HG02798 (cell line): ENCODE results near the gene SFSWAP.
"Not testable (repeated sequence)": the region's sequence is repeated elsewhere in the genome, so short reads cannot be mapped to it uniquely, and the experiment has no call there.

Experiments
- ATAC-seq: cut with Tn5 transposase; IDR thresholded peaks from one replicate; pipeline ENCODE4 v1.9.1; 2021; ENCODE audit warnings: mild to moderate bottlenecking; ENCODE audit not compliant: unreplicated experiment, poor library complexity

SFSWAP gene

DNA sequence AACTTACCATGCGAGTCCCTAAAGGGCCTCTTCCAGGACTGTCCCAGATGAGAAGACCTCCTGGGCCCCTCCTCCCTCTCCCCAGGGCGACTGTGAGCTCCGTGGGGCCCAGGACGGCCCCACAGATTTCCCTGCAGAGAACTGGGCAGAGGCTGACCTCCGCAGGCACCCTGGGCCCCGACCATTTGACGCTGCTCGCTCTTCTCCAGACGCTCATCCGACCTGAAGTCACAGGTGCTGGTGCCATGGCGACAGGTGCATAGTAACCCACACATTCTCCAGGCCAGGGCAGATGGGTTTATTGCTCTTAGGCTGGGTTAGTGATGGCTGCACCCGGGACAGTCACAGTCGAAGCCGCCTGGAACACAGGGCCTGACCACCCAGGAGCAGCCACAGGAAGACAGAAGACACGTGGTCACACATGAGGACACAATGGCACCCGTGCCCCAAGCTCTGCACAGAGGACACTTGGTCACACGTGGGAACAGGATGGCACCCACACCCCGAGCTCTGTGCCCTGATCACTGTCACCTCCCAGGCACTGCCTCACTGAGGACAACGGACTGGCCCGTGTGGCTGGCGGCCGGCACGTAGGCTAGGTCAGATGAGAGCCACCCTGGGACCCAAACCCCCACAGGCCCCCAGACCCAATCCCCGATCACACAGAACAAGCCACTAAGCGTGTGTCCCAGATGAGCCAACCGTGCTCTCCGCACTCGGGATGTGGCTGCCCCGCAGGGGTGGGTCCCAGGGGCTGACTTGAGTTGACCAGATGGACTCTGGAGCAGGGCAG lies 32.3 kb upstream of the SFSWAP start:
- not testable (repeated sequence) for ATAC-seq

DNA sequence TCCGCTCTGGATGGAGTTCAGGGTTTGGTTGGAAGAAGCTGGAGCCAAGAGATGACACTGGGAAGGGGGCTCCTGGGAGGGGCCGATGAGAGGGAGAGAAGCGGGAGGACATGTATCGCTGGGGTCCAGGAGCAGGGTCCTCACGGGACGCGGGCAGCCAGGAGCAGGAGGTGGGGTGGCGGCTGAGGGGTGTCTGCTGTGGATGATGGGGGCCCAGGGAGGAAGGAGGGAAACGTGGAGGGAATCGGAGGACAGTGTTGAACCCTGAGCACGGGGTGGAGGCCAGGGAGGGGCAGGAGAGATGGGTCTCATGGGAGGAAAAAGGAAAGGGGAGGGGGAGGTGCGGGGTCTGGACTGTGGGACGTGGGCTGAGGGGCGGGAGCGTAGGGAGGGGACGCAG lies 31.7 kb upstream of the SFSWAP start:
- not testable (repeated sequence) for ATAC-seq

DNA sequence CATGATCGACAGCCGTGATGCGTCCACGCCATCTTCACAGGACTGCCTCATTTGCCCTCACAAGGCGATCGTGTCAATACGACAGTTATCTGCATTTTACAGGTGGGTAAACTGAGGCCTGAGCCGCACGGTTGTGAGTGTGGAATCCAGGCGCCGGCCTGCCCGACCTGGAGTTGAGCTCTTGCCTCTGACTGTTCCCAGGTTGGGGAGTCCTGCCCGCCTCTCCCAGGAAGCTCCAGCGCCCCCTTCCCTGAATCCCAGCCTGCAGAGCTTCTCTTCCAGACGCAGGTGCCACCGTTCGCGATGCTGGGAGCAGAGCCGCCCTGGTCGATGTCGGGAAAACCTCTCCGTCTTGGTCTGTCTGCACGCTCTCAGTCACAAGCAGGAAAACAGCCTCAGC lies 31.1 kb upstream of the SFSWAP start:
- ATAC-seq = not testable (repeated sequence)

DNA sequence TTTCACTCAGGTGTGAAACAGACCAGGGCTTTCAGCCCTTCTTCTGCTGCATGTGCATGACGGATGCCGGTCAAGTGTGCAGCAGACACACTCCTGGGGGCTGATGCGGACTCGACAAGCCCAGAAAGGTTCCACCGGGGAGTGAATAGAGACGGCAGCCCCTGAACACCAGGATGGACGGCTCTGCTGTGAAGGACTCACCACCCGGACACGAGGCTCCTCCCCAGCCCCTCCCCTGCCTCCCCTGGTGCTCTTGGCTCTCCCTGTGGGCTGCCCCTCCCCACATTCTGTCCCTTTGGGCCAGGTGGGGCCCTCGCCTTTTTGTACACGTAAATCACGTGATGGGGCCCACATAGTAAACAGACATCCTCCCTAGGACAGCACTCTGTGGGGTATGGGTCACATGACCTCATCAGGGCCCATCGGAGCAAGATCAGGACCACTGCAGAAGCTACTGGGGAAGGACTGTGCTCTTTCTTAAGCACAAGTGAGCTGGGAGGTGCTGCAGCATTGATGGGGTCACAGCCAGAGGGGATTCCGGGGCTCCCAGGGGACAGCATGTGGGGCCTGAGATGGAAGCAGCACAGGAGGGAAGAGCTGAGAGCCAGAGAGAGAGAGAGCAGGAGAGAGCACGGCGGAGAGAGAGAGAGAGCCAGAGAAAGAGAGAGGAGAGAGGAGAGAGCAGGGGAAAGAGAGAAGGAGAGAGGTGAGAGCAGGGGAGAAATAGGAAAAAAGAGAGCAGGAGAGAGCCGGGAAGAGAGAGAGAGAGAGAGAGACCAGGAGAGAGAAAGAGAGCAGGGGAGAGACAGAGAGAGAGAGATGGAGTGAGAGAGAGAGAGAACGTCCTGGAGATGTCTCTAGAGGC lies 30.3 kb upstream of the SFSWAP start:
- ATAC-seq = not testable (repeated sequence)

DNA sequence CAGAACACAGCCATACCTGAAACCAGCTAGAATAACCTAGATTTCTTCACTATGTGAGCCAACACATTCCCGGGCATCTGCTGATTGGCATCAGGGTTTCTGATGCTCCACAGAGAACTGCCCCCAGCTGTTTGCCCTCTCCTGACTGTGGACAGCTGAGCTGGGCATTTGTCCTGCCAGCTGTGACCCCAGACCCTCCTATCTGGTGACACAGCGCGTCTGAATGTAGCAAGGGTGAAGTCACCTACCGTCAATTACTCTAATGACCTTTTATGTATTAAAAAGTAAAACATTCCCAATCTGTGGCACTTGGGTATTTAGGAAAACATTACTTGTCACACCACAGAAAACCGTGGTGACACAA lies 29.7 kb upstream of the SFSWAP start:
- no peak for ATAC-seq

DNA sequence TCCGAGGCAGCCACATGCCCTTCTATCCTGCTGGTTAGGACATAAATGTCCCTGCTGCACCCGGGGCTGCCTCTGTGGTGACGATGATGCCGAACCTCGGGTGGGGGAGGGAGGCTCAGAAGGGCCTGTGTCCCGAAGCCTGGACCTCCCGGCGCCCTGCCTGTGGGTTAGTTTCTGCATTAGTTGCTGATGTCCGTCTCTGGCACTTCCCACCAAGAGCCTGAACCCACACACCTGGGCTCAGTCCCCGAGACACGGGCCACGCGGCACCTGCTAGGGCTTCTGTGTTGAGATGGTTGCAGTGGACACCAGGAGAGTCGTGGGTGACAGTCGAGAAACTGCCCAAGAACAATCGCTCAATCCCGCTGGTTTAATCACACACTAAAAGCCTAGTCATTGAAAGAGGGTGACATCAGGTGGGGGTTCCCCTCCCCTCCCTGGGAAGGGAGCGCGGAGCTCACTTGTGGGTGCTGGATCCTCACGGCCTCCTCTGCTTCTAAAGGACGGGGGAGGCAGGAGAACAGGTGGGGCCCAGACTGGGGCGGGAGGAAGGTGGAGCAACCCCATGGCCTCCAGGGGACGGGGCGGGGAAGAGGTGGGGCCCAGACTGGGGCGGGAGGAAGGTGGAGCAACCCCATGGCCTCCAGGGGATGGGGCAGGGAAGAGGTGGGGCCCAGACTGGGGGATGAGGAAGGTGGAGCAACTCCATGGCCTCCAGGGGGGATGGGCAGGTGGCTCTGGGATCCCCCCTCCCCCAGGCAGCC lies 29.0 kb upstream of the SFSWAP start:
- peak; percentile 92 for ATAC-seq

DNA sequence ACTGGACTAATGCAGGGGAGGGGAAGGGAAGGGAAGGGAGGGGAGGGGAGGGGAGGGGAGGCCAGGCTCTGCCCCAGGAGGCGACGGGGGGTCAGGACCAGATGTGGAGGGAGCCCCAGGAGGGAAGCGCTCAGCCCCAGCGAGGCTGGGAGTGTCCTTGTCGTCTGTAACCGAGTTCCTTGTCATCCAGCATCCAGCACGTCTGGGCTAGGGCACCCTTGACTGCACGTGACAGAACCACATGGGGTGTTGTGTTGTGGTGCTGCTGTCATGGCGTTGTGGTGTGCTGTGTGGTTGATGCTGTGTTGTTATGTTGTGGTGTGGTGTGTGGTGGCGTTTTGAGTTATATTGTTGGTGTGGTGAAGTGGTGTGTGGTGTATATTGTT lies 28.4 kb upstream of the SFSWAP start:
- no peak for ATAC-seq

DNA sequence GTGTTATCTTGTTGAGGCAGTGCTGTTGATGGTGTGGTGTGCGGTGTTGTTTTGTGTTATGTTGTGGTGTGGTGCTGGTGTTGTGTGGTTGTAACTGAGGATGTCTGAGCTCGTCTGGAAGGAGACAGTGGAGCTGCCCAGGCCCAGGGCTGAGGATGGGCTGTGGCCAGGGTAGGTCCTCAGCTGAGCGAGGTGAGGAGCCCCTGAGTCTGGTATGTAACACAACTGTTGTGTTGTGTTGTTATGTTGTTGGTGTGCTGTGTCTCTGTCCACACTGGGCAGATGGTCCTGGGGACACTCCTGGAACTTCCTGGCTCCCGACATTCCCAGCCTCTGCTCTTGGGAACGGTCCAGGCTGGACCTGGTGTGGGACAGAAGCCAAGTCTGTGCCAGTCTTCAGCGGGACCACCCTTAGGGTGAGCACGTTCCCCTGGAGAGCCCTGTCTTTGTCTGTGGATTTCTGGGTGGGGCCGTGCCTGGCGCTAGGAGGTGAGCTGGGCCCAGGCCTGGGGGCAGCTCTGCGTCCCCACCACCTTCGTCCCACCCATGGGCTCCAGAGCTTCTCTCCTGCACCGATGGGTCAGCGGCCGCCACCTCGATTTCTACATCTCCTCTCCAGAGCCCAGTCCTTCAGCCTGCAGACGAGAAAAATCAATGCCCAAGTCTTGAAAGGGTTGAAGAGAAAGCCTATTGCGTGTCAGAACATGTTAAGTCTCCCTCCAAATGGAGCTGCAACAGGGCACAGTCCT lies 27.4 kb upstream of the SFSWAP start:
- no peak for ATAC-seq

DNA sequence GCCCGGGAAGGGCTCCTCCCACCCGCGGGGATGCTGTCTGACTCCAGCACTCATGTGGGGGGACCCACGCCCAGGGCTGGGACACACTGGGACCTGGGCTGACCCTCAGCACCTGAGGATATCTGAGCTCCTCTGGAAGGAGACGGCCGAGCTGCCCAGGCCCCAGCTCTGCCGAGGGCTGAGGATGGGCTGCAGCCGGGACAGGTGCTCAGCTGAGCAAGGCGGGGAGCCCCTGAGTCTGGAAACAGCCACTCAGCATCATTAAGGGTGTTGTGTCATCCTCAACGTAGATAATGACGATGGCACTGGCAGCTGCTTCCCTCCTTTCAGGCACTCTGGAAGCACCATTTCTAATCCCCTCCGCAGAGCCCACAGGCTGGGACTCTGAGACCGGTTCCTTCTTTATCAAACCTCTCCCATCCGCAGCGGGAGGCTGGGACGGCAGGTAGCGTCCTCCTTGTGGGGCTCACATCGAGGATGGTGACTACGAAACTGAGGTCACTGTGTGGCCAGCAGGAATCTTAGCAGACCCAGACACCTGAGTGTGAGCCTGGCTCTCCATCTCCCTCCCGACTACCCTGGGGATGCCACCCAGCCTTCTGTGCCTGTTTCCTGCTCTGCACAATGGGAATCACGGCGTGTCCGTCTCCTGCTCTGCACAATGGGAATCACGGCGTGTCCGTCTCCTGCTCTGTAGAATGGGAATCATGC lies 26.7 kb upstream of the SFSWAP start:
- ATAC-seq = no peak

DNA sequence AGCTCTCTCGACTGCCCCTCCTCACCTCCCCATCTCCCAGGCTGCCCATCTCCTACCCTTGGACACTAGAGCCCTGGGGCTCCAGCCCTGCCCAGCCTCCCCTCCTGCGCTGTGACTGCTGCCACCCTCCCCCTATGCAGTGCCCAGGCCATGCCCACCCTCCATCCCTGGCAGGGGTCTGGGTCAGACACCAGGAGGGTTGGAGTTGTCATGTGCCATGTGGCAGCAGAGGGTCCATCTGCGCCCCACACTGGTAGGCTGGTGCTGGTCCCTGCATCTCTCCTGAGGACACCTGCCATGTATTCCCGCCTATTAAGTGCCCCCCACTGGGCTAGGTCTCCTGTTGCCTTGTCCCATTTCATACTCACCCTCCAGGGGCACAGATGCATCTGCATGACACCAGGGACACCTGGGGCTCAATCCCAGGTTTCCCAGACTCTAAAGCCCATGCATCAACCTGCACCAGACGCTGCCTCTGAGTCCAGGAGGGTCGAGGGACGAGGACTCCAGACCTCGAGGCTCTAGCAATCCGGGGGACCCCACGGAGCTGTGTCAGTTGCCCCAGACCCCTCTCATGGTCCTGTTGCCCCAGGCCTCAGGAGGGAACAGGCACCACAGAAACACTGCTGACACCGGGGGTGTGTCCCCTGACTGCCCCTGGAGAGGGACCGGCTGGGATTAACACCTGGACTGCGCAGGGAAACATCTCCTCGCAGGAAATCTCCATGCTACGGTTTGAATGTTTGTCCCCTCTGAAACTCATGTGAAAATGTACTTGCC lies 23.4 kb upstream of the SFSWAP start:
- no peak for ATAC-seq

DNA sequence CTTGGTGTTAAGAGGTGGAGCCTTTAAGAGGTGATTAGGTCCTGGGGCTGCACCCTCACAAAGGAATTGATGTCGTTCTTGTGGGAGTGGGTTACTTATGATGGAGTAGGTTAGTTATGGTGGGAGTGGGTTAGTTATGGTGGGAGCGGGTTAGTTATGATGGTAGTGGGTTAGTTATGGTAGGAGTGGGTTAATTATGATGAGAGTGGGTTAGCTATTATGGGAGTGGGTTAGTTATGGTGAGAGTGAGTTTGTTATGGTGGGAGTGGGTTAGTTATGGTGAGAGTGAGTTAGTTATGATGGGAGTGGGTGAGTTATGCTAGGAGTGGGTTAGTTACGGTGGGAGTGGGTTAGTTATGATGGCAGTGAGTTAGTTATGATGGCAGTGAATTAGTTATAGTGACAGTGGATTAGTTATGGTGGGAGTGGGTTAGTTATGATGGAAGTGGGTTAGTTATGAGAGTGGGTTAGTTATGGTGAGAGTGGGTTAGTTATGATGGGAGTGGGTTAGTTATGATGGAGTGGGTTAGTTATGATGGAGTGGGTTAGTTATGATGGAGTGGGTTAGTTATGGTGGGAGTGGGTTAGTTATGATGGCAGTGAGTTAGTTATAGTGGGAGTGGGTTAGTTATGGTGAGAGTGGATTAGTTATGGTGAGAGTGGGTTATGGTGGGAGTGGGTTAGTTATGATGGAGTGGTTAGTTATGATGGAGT lies 22.6 kb upstream of the SFSWAP start:
- ATAC-seq = no peak

DNA sequence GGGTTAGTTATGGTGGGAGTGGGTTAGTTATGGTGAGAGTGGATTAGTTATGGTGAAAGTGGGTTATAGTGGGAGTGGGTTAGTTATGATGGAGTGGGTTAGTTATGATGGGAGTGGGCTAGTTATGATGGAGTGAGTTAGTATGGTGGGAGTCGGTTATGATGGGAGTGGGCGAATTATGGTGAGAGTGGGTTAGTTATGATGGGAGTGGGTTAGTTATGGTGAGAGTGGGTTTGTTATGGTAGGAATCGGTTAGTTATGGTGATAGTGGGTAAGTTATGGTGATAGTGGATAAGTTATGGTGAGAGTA lies 22.1 kb upstream of the SFSWAP start:
- no peak for ATAC-seq

DNA sequence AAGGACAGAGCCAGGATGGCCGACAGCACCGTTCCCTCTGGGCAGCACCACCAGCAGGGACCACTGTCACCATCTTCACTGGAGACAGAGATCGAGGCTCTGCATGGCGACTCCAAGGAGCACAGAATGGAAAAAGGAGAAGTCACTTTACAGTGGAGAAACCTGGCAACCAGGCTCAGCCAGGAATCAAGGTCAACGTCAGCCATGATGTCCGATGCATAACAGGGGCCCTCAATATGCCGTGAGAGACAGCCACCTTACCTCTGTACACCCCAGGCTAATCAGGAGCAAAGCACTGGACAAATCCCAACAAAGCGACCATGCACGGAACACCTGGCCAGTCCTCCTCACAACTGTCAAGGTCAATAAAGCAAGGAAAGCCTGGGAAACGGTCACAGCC lies 20.6 kb upstream of the SFSWAP start:
- ATAC-seq = no peak

DNA sequence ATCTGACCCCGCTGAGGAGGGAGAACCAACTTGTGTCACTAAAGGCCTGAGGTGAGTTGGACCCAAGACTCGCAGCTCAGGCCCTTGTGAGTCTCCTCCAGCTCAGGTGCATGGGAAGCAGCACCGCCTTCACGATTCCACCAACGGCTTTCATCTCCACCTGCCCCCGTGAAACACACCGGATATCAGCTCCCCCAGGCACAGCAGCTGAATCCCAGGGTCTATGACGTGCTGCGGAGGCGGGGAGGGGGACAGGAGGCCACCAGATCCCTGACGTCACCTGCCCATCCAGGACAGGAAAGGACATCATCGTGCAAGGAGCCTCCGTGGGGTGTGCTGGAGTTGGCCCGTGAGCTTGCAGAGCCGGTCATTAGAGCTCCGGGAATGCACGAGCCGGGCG lies 18.5 kb upstream of the SFSWAP start:
- no peak for ATAC-seq

DNA sequence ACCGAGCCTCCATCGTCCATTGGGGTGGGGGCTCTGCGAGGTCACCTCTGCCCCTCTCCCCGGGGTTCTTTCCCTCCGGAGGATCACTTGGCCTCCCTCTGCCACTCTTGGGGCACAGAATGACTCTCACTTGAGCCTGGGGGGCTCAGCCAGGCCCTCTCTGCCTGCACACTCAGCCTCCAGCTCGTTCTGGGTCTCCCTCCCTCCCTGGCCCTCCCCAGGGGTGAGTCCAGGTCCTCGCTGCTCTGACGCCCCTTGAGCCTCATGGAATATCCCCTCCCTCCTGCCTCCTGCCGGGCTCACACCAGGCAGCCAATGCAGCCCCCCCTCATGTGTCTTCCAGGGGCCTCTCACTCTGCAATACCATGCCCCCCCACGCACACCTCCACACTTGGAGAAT lies 17.7 kb upstream of the SFSWAP start:
- no peak for ATAC-seq

DNA sequence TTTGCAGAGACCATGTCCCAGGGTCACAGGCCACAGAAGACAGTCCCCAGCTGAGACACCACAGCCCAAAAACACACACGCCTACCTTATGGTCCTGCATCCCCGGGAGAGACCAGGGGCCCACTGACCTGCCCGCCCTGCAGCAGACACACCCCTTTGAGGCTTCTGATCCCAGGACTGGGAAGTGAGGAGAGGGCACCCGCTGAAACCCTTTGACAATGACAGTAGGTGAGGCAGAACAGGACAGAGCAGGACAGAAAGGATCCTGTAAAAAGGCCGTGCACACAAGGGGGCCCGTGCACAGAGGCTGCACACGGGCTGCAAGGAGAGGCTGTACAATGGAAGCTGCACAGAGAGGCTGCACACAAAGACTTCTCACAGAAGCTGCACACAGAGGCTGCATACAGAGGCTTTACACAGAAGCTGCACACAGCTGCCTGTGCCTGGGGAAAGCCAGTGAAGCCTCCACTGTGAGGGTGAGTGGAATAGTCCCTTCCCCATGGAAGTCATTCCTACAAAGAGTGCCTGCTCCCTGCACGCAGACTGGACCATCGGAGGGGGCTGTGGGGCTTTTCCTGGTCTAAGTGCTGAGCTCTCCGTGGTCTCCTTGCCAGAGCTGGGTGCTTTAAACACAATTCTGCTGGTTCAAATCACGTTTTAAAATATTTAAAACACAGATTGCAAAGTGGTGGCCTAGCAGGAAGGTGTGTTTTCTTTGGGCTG lies 16.6 kb upstream of the SFSWAP start:
- ATAC-seq = no peak

DNA sequence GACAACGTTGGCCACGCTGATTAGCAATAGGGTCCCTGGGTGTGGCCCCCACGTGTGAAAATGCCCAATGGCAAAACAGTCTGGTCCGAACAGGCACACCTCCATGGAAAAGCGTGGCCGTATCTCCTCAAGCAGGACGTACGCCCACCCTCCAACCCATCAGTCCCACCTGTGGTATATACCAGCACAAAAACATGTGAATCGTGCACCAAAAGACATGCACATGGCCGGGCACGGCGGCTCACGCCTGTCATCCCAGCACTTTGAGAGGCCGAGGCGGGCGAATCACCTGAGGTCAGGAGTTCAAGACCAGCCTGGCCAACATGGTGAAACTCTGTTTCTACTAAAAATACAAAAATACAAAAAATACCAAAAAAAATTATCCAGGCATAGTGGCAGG lies 14.9 kb upstream of the SFSWAP start:
- no peak for ATAC-seq

DNA sequence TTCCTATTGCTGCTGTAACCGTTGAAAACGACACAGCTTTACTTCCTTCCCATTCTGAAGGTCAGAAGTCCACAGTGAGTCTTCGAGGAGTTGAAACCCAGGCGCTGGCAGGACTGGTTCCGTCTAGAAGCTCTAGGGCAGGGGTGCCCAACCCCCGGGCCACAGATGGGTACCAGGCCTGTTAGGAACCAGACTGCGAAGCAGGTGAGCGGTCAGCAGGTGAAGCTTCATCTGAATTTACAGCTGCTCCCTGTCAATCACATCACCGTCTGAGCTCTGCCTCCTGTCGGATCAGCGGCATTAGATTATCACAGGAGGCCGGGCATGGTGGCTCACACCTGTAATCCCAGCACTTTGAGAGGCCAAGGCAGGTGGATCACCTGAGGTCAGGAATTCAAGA lies 12.6 kb upstream of the SFSWAP start:
- ATAC-seq = no peak
